HG02678 (cell line): ENCODE results near the gene REV1.
"Not testable (repeated sequence)": the region's sequence is repeated elsewhere in the genome, so short reads cannot be mapped to it uniquely, and the experiment has no call there.

Experiments
- ATAC-seq: cut with Tn5 transposase; IDR thresholded peaks from one replicate; pipeline ENCODE4 v1.9.1; 2021; ENCODE audit warnings: mild to moderate bottlenecking, moderate library complexity; ENCODE audit not compliant: unreplicated experiment

REV1 gene

GRCh38 chr2:99365661-99366060 is 124.2 kb downstream of the REV1 start:
- ATAC-seq = no peak

DNA sequence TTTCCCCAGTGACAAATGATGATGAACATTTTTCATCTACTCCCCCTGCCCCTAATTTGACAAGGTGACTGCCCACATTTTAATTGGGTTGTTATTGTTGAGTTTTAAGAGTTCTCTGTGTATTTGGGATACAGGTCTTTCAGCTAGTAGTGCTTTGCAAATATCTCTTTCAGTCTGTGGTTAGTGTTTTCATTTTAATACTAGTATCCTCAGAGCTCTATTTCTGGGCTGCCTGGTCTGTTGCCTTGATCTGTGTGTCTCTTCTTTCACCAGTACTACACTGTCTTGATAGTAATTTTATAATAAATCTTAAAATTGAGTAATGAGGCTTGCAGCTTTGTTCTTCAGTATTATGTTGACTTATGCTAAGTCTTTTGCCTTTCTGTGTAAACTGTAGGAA is 133.0 kb downstream of the REV1 start:
- ATAC-seq = peak; percentile 61

- ATAC-seq = not testable (repeated sequence)
These were observed 135.0 kb downstream of the REV1 start for GRCh38 chr2:99354825-99355224.

GRCh38 chr2:99354070-99354469 is 135.7 kb downstream of the REV1 start:
- no peak for ATAC-seq
